HFFc6 (cell line): ENCODE data around the gene SH3TC1. TPM values are rescaled to one million over a fixed set of nuclear protein-coding genes. Genes with fewer than 3 reads are reported as not detected.
A peak's percentile ranks its signal among the peaks of the same experiment; 100 is the strongest.

Source experiments
- DNase-seq: peaks from one replicate; pipeline ENCODE4 v3.0.0-alpha.2; 2018
- H3K27ac Mint-ChIP-seq: 2 replicates; pipeline ENCODE4 v1.8.0; 2020; ENCODE audit warnings: mild to moderate bottlenecking, mixed read lengths
- H3K27me3 Mint-ChIP-seq: 2 replicates; pipeline ENCODE4 v1.8.0; 2021; ENCODE audit warnings: mild to moderate bottlenecking, moderate library complexity, mixed read lengths; ENCODE audit not compliant: insufficient read depth
- H3K36me3 Mint-ChIP-seq: 2 replicates; pipeline ENCODE4 v1.8.0; 2021; ENCODE audit warnings: low read depth, mixed read lengths
- H3K4me1 Mint-ChIP-seq: 2 replicates; pipeline ENCODE4 v1.8.0; 2020; ENCODE audit warnings: low read depth, mixed read lengths
- H3K4me3 Mint-ChIP-seq: 2 replicates; pipeline ENCODE4 v1.8.0; 2020; ENCODE audit warnings: mild to moderate bottlenecking, moderate library complexity, mixed read lengths
- H3K9me3 Mint-ChIP-seq: 2 replicates; pipeline ENCODE4 v1.8.0; 2020; ENCODE audit warnings: mild to moderate bottlenecking, mixed read lengths
- total RNA-seq, 6 experiments: library from RNA; stranded (reverse); fragmentation: NEBNext Ultra II Directional; extraction: Animal tissue kit (Norgen Biotek cat#: 25700); gene quantifications; 2 replicates in 1 of 6; 3 replicates in 5 of 6; pipeline ENCODE4 v1.2.3, GENCODE V29; 2021
- TF ChIP-seq, protein P1 (sequence below): fragments of 200-600 bp; sonication (generic); IDR thresholded peaks from 2 replicates; pipeline ENCODE4 v1.5.0; 2021; ENCODE audit warnings: antibody characterized with exemption, mild to moderate bottlenecking

SH3TC1 gene
- total RNA-seq, 6 experiments from 2014 or later = 0.34 to 1.4 (median 0.86) TPM

DNA sequence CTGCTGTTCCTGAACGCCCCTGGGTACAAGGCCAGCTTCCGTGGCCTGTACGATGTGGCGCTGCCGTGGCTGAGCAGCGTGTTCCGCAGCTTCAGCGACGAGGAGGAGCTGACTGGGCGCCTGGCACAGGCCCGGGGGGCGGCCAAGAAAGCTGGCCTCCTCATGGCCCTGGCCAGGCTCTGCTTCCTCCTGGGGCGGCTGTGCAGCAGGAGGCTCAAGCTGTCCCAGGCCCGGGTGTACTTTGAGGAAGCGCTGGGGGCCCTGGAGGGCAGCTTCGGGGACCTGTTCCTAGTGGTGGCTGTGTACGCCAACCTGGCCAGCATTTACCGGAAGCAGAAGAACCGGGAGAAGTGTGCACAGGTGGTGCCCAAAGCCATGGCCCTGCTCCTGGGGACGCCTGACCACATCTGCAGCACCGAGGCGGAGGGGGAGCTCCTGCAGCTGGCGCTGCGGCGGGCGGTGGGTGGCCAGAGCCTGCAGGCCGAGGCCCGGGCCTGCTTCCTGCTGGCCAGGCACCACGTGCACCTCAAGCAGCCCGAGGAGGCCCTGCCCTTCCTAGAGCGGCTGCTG lies 28.2 kb downstream of the SH3TC1 start:
- no peak for DNase-seq
- H3K4me1 Mint-ChIP-seq = peaks cover 9% of the 10 kb centered on the region
- H3K4me3 Mint-ChIP-seq = no peak overlapping the region
- H3K9me3 Mint-ChIP-seq = no peaks in the 10 kb centered on the region
- TF ChIP-seq, protein P1, sequence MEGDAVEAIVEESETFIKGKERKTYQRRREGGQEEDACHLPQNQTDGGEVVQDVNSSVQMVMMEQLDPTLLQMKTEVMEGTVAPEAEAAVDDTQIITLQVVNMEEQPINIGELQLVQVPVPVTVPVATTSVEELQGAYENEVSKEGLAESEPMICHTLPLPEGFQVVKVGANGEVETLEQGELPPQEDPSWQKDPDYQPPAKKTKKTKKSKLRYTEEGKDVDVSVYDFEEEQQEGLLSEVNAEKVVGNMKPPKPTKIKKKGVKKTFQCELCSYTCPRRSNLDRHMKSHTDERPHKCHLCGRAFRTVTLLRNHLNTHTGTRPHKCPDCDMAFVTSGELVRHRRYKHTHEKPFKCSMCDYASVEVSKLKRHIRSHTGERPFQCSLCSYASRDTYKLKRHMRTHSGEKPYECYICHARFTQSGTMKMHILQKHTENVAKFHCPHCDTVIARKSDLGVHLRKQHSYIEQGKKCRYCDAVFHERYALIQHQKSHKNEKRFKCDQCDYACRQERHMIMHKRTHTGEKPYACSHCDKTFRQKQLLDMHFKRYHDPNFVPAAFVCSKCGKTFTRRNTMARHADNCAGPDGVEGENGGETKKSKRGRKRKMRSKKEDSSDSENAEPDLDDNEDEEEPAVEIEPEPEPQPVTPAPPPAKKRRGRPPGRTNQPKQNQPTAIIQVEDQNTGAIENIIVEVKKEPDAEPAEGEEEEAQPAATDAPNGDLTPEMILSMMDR = no peak
- no peaks in the 10 kb centered on the region for H3K36me3 Mint-ChIP-seq
- H3K27me3 Mint-ChIP-seq = peaks cover 3% of the 10 kb centered on the region; the same call in 1 of the 2 replicates
- no peak overlapping the region for H3K27ac Mint-ChIP-seq

DNA sequence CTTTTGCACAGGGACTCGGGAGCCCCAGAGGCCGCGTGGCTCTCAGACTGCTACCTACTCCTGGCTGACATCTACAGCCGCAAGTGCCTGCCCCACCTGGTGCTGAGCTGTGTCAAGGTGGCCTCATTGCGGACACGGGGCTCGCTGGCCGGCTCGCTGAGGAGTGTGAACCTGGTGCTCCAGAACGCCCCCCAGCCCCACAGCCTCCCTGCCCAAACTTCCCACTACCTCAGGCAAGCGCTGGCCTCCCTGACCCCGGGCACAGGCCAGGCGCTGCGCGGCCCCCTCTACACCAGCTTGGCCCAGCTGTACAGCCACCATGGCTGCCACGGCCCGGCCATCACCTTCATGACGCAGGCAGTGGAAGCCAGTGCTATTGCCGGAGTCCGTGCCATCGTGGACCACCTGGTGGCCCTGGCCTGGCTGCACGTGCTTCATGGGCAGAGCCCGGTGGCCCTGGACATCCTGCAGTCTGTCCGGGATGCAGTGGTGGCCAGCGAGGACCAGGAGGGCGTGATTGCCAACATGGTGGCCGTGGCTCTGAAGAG lies 28.8 kb downstream of the SH3TC1 start:
- no peak overlapping the region for H3K27ac Mint-ChIP-seq
- peaks cover 3% of the 10 kb centered on the region; the same call in 1 of the 2 replicates for H3K27me3 Mint-ChIP-seq
- DNase-seq = no peak
- peaks cover 9% of the 10 kb centered on the region for H3K4me1 Mint-ChIP-seq
- H3K36me3 Mint-ChIP-seq = no peaks in the 10 kb centered on the region
- H3K4me3 Mint-ChIP-seq = no peak overlapping the region
- TF ChIP-seq, protein P1 = no peak
- no peaks in the 10 kb centered on the region for H3K9me3 Mint-ChIP-seq

DNA sequence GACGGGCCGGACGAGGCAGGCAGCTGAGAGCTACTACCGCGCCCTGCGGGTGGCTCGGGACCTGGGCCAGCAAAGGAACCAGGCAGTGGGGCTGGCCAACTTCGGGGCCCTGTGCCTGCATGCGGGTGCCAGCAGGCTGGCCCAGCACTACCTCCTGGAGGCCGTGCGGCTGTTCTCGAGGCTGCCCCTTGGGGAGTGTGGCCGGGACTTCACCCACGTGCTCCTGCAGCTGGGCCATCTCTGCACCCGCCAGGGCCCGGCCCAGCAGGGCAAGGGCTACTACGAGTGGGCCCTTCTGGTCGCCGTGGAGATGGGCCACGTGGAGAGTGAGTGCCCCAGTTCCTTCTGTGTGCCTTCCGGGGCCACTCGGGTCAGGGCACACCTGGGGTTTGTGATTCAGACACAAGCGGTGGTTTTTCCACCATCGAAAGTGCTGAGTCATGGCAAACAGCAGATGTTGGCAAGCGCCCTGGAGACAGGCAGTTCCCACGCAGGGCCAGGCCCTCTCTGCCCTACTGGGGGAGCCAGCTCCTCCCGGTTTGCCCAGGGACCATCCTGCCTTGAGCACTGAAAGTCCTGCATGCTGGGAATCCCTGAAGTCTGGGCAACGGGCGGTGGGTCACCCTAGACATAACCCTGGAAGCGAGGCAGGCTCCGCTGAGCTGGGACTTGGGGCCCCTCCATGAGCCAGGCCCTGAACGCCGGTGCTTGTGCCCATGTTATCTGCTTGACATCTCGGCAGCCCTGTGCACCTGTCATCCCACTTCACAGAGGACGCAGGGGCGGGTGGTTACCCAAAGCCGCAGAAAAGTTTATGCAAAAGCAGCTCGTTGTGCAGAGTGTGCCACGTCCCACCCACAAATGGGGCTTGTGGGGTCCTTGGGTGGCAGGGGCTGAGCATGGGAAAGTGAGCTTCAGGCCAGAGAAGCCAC lies 29.5 kb downstream of the SH3TC1 start:
- peak; percentile 34 for DNase-seq
- Mint-ChIP-seq H3K4me1 (peaks cover 9% of the 10 kb centered on the region), H3K36me3 (no peaks in the 10 kb centered on the region), H3K27me3 (peaks cover 3% of the 10 kb centered on the region; the same call in 1 of the 2 replicates), H3K27ac (no peak overlapping the region), H3K4me3 (no peak overlapping the region), H3K9me3 (no peaks in the 10 kb centered on the region)
- TF ChIP-seq, protein P1 = no peak

DNA sequence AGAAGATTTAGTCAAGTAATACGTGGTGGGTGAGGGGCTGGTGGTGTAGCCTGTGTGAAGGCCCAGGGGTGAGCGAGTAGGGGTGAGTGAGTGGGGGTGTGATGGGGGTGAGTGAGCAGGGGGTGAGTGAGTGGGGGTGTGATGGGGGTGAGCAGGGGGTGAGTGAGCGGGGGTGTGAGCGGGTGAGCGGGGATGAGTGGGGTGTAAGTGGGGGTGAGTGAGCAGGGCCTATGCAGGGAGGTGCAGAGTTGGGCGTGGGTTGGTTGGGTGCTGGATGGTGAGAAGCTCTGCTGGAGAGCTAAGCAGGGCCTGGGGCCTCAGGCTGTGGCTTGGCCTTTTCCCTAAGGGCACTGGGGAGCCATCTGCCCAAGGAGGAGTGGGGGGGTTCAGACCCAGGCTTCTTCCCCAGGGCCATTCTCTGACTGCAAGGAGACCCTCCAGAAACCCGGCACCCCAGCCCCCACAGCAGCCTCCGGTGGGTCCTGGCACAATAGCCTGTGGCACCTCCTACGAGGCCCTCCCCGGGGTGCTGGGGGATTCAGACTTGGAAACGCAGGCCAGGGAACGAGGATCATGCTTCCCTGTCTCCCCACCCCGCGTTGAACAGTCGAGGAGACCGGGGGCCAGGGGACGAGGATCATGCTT lies 30.4 kb downstream of the SH3TC1 start:
- no peaks in the 10 kb centered on the region for H3K36me3 Mint-ChIP-seq
- TF ChIP-seq, protein P1 = no peak
- H3K9me3 Mint-ChIP-seq = no peaks in the 10 kb centered on the region
- no peak for DNase-seq
- no peak overlapping the region for H3K4me3 Mint-ChIP-seq
- H3K27ac Mint-ChIP-seq = no peak overlapping the region
- peaks cover 3% of the 10 kb centered on the region; the same call in 1 of the 2 replicates for H3K27me3 Mint-ChIP-seq
- H3K4me1 Mint-ChIP-seq = peaks cover 9% of the 10 kb centered on the region

DNA sequence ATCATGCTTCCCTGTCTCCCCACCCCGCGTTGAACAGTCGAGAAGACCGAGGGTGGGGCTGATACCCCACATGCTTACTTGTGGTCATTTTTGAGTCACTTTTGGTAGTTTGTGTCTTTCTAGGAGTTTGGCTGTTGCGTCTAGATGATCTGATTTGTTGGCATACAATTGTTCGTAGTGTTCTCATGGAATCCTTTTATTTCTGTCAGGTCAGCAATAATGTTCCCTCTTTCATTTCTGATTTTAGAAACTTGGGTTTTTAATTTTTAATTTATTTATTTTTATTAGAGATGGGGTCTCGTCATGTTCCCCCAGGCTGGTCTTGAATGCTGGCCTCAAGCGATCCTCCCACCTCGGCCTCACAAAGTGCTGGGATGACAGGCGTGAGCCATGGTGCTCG lies 30.9 kb downstream of the SH3TC1 start:
- Mint-ChIP-seq H3K27ac (no peak overlapping the region), H3K4me3 (no peak overlapping the region), H3K36me3 (no peaks in the 10 kb centered on the region), H3K9me3 (no peaks in the 10 kb centered on the region), H3K27me3 (peaks cover 3% of the 10 kb centered on the region; the same call in 1 of the 2 replicates), H3K4me1 (peaks cover 9% of the 10 kb centered on the region)
- TF ChIP-seq, protein P1 = no peak
- no peak for DNase-seq
